ENCODE measurements around the gene TUBB. TPM values are rescaled to one million over a fixed set of nuclear protein-coding genes. Genes with fewer than 3 reads are reported as not detected.

TUBB gene
- total RNA-seq, 1 experiment from 2014 or later, result 886 TPM

DNA sequence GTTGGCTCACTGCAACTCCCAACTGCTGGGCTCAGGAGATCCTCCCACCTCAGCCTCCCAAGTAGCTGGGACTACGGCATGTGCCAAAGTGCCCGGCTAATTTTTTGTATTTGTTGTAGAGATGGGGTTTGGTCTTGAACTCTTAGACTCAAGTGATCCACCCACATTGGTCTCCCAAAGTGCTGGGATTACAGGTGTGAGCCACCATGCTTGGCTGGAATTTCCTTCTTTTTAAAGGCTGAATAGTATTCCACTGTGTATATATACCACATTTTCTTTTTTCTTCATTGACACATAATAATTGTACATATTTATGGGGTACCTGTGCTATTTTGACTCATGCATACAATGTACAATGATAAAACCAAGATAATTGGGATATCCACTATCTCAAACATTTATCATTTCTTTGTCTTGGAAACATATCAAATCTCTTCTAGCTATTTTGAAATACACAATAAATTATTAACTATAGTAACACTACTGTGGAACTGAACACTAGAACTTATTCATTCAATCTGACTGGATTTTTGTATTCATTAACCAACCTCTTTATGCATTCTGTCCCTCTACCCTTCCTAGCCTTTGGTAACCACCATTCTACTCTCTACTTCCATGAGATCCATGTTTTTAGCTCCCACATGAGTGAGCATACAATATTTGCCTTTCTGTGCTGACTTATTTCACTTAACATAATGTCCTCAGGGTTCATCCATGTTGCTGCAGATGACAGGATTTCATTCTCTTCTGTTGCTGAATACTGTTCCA lies 10.9 kb upstream of the TUBB start:
- no peaks in the 10 kb centered on the region for H3K27me3 ChIP-seq (ENCODE audit: insufficient read depth, low read length)
- H3K27ac ChIP-seq (ENCODE audit: low read depth, low read length), result no peak overlapping the region
- H3K9me2 ChIP-seq (ENCODE audit: insufficient read depth), result no peaks in the 10 kb centered on the region
- no peak overlapping the region for H3K4me3 ChIP-seq (replicated peaks in 1 of 2; ENCODE audit: low read depth in 1 of 2, low read length in 2 of 2)
- no peaks in the 10 kb centered on the region for H4K20me1 ChIP-seq (ENCODE audit: insufficient read depth)
- H2AFZ ChIP-seq (ENCODE audit: low read depth, low read length, poor library complexity, severe bottlenecking), result no peak overlapping the region
- RAD21 ChIA-PET (ENCODE audit: low non-redundant PET in 1 of 2, low total read pairs in 2 of 2, uncharacterized antibody in 2 of 2, unreplicated experiment in 2 of 2), result no interaction called here
- no peak overlapping the region for H3K4me2 ChIP-seq (ENCODE audit: low read length)
- H3K79me2 ChIP-seq (ENCODE audit: insufficient read depth, low read length), result no peaks in the 10 kb centered on the region
- CTCF ChIA-PET, result no interaction called here
- TF ChIP-seq EZH2phosphoT487 (IDR thresholded peaks at IDR 0.05; ENCODE audit: borderline replicate concordance) (no peak), SIN3A (IDR thresholded peaks at IDR 0.05; ENCODE audit: low read depth) (no peak), JUND (IDR thresholded peaks at IDR 0.05) (no peak), CEBPB (IDR thresholded peaks at IDR 0.05; ENCODE audit: low read depth) (no peak), SP1 (IDR thresholded peaks at IDR 0.05; ENCODE audit: low read depth) (no peak), EZH2 (IDR thresholded peaks at IDR 0.05) (no peak), ZNF274 (IDR thresholded peaks at IDR 0.05; ENCODE audit: low read depth, low read length) (no peak), FOSL1 (IDR thresholded peaks at IDR 0.05; ENCODE audit: low read depth) (no peak), POLR2AphosphoS5 (IDR thresholded peaks at IDR 0.05; ENCODE audit: low read depth, low read length) (no peak), SRF (IDR thresholded peaks at IDR 0.05; ENCODE audit: low read depth) (no peak), CBX3 (IDR thresholded peaks at IDR 0.05; ENCODE audit: low read depth) (no peak), RAD21 (IDR thresholded peaks at IDR 0.05; ENCODE audit: low read depth) (no peak), EGR1 (IDR thresholded peaks at IDR 0.05; ENCODE audit: low read depth) (no peak), ZFX (IDR thresholded peaks at IDR 0.05) (no peak), TCF7L2 (IDR thresholded peaks at IDR 0.05; ENCODE audit: borderline replicate concordance, extremely low read depth, insufficient read depth, insufficient read length) (no peak)
- TF ChIP-seq, protein P1, sequence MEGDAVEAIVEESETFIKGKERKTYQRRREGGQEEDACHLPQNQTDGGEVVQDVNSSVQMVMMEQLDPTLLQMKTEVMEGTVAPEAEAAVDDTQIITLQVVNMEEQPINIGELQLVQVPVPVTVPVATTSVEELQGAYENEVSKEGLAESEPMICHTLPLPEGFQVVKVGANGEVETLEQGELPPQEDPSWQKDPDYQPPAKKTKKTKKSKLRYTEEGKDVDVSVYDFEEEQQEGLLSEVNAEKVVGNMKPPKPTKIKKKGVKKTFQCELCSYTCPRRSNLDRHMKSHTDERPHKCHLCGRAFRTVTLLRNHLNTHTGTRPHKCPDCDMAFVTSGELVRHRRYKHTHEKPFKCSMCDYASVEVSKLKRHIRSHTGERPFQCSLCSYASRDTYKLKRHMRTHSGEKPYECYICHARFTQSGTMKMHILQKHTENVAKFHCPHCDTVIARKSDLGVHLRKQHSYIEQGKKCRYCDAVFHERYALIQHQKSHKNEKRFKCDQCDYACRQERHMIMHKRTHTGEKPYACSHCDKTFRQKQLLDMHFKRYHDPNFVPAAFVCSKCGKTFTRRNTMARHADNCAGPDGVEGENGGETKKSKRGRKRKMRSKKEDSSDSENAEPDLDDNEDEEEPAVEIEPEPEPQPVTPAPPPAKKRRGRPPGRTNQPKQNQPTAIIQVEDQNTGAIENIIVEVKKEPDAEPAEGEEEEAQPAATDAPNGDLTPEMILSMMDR (IDR thresholded peaks at IDR 0.05 in 2 of 3, conservative IDR thresholded peaks at IDR 0.05 in 1 of 3; ENCODE audit: borderline replicate concordance in 1 of 3, insufficient read depth in 1 of 3, low read depth in 2 of 3, low read length in 2 of 3), result no peak
- TF ChIP-seq, protein P2, sequence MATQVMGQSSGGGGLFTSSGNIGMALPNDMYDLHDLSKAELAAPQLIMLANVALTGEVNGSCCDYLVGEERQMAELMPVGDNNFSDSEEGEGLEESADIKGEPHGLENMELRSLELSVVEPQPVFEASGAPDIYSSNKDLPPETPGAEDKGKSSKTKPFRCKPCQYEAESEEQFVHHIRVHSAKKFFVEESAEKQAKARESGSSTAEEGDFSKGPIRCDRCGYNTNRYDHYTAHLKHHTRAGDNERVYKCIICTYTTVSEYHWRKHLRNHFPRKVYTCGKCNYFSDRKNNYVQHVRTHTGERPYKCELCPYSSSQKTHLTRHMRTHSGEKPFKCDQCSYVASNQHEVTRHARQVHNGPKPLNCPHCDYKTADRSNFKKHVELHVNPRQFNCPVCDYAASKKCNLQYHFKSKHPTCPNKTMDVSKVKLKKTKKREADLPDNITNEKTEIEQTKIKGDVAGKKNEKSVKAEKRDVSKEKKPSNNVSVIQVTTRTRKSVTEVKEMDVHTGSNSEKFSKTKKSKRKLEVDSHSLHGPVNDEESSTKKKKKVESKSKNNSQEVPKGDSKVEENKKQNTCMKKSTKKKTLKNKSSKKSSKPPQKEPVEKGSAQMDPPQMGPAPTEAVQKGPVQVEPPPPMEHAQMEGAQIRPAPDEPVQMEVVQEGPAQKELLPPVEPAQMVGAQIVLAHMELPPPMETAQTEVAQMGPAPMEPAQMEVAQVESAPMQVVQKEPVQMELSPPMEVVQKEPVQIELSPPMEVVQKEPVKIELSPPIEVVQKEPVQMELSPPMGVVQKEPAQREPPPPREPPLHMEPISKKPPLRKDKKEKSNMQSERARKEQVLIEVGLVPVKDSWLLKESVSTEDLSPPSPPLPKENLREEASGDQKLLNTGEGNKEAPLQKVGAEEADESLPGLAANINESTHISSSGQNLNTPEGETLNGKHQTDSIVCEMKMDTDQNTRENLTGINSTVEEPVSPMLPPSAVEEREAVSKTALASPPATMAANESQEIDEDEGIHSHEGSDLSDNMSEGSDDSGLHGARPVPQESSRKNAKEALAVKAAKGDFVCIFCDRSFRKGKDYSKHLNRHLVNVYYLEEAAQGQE (IDR thresholded peaks at IDR 0.05; ENCODE audit: low read depth), result no peak
- TF ChIP-seq, protein P3, sequence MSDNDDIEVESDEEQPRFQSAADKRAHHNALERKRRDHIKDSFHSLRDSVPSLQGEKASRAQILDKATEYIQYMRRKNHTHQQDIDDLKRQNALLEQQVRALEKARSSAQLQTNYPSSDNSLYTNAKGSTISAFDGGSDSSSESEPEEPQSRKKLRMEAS (IDR thresholded peaks at IDR 0.05), result no peak
- H3K4me1 ChIP-seq (ENCODE audit: control insufficient read depth in 1 of 2, insufficient read depth in 2 of 2, low read length in 2 of 2), result peaks cover 4 to 10% of the 10 kb centered on the region in 2 experiments; a peak in 3 of 4 replicates
- POLR2A ChIA-PET, result interaction anchor here (1.0 kb wide), 1 partner anchor 19 kb away, joined by 3 read pairs; the partner anchor contains the start of gene NRM
- no peak for DNase-seq (ENCODE audit: low read depth, low spot score)
- no peak for ATAC-seq
- H3K9ac ChIP-seq (ENCODE audit: low read length), result no peak overlapping the region
- BruUV-seq (replicated peaks), result no TSS peak
- intact Hi-C loops (cut with micrococcal nuclease), result no loop called here
- H3K9me3 ChIP-seq (ENCODE audit: control insufficient read depth in 1 of 2, insufficient read depth in 1 of 2, low read depth in 1 of 2, low read length in 2 of 2), result no peaks in the 10 kb centered on the region
- H3K36me3 ChIP-seq (ENCODE audit: control insufficient read depth in 1 of 2, insufficient read depth in 2 of 2, low read length in 2 of 2), result peaks cover 9 to 21% of the 10 kb centered on the region in 2 experiments; a peak in 3 of 4 replicates

Measured in HCT116 (cell line).